Stimulated activated CD8-positive, alpha-beta memory T cell treated with anti-CD3 and anti-CD28 coated beads, Interleukin-4, amount 100 ng/mL, for 1 hour (primary cell): ENCODE results near the gene AFG3L2.

ENCODE experiments used
- DNase-seq, 2 donors: peaks; one replicate each; pipeline ENCODE4 v3.0.0-alpha.2; 2020; ENCODE audit warnings: low read depth in 2 of 2, low spot score in 1 of 2

Gene AFG3L2

GRCh38 chr18:12306752-12307700 lies 70.0 kb downstream of the AFG3L2 start:
- no peak for DNase-seq

- no peak for DNase-seq
Measured at GRCh38 chr18:12305930-12306629, 70.9 kb downstream of the AFG3L2 start.

GRCh38 chr18:12305211-12305610 lies 71.8 kb downstream of the AFG3L2 start:
- no peak for DNase-seq

DNA sequence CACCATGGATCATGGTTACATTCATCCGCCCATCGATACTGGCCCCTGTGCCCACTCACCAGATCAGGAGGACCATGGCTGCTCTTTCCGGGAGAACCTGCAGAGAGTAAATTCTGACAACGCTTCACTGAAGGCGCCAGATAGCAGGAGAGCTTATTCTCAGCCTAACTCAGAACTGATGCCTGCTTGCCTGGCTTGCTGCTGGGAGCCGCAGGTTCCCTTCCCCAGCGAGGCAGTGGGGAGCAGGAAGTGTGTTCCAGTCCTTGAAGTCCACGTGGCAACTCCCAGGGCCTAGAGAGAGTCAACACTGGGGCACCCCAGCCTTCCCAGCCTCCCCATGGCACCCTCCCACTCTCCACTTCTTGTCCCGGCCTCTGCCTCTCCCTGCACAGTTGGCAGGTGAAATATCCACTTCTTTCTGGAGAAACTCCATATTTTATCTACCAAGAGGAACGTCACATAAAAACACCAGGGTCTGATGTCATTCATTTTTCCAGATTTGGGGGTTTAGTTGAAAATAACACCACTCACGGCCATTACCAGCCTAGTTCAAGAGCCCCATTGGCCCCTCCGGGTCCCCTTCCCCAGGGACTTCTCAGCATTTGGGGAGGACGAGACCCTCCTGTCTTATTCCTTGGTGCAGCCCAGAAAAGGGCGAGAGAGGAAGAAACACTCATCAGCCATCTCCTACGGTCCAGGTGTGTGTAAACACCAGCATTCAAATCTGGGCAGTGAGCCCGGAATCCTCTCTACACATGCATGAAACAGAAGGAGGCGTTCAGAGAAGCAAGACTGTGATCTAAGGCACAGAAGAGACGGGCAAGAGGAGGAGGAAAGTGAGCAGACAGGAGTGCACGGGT lies 72.4 kb downstream of the AFG3L2 start:
- no peak for DNase-seq

DNA sequence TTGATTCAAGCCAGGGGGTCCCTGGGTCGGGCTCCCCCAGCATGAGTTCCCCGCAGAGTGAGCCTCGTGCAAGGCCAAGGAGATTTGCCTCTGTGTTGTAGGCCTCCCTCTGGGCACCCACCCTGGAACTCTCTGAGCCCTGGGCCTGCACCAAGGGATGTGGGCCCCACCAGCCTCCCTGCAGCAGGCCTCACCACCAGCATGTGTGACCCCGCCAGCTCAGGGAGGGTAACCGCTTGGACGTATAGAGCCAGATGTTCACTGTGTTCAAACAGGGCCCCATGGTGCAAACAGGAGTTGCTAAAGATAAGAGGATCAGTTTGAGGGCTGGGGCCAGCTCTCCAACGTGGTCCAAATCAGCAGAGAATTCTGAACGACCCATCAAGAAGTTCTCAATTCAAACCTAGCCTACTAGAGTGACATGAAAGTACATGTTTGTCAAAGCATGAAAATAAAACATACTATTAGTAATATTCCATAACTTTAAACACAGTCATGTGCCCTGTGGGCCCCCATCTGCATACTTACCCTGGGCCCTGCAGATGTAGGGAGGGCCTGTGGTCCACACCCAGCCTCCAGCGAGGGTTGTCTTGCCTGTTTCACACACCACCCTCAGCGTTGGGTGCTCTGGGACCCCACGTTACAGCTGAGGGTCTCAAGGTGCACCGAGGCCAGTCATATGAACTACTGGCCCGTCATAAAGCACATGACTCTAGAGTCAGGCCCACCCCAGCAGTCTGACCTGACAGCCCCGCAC lies 74.5 kb downstream of the AFG3L2 start:
- no peak for DNase-seq

DNA sequence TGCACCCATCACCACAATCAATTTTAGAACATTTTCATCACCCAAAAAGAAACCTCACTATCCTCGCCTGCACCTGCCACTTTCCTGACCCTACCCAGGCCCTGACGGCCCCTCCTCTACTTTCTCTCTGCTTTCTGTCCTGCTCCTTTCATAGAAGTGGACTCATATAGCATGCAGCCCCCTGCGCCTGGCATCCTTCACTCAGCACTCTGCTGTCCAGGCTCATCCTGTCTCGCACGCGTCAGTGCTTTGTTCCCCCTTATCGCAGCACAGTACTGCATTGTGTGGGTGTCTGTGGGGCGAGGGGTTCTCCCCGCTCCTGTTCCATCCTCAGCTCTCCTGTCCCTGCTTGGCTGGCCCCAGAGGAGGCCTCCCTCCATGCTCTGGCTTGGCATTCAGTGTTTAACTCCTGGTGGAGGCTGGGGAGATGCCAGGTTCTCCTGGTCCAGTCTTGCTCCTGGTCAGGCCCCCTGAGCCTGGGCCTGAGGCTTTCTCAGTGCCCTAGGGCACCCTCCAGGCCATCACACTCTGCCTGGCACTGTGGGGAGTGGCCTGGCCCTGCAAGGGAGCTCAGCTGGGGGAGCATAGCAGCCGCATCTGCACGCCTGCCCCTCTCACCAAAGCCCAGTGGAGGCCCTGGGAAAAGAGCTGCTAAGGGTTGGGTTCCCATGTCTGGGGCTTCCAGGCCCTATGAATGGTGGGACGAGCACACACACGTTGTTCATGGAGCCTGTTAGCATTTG lies 75.6 kb downstream of the AFG3L2 start:
- DNase-seq = no peak

DNA sequence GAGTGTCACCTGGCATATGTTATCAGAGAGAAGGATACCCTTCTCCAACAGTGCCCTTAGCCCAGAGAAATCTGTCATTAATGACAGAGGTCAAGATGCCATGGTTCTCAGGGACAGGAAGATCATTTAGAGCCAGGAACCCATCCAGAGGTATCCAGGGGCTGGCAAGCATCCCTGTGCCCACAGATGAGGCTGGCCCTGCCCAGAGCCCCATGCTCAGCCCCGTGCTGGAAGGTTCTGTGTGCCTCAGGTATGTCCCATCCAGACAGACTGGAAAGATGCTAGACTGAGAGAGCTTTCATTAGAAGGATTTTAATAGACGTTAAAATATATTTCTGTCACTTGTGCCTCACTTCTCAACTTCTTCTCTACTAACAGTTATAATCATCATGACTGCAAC lies 77.2 kb downstream of the AFG3L2 start:
- no peak for DNase-seq

DNA sequence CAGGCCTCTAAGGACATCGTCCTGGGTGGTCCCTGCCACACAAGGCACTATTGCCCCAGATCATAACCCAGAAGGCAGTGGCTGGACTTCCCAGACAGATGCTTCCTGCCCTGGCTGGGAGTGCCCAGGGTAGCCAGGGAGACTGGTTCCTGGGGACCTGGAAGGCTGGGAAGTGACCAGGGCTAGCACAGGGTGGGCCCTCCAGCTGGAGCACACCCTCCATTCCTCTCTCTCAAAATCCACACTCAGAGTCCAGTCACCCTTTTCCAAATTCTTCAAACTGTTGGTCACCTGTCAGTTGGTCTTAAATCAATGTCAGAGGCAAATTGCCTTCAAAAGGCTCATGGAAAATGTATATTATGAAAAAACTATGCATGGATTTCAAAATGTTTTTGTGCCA lies 80.6 kb downstream of the AFG3L2 start:
- no peak for DNase-seq

GRCh38 chr18:12296087-12296403 lies 81.0 kb downstream of the AFG3L2 start:
- no peak for DNase-seq

- no peak for DNase-seq
Measured at GRCh38 chr18:12295389-12296086, 81.5 kb downstream of the AFG3L2 start.

GRCh38 chr18:12293831-12294230 lies 83.2 kb downstream of the AFG3L2 start:
- no peak for DNase-seq

DNA sequence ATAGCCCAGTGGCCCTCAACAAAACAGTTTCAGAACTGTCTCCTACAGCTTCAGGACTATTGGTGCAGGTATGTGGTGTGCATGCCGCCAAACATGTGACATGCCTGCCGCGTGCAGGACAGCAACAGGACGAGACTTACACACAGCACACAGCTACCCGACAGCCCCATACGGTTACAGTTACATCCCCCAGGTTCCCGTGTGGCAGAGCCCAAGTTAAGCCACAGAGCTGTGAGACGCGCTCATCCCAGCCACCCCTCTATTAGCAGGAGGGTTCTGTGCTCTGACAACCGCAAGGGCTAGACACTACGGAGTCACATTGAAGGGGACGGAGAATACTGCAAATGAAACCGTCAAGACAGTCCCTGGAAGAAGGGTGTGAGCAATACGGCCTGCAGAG lies 85.3 kb downstream of the AFG3L2 start:
- no peak for DNase-seq

DNA sequence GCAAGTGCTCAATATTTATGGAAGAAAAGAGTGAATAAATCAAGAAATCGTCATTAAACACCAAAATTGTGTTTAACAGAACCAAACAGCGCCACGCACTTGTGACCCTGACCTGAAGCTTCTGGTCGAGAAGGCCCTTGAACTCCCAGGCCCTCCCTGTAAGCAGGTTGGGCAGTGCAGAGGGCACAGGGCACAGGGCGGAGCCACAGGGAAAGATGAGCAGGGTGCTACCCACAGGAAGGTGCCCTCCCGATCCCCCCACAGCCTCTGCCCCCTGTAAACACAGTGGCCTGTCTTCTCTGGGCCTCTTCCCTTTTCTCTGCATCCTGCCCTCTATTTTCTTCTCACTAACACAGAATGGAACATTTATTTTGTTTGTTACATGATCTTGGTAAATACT lies 85.9 kb downstream of the AFG3L2 start:
- no peak for DNase-seq

DNA sequence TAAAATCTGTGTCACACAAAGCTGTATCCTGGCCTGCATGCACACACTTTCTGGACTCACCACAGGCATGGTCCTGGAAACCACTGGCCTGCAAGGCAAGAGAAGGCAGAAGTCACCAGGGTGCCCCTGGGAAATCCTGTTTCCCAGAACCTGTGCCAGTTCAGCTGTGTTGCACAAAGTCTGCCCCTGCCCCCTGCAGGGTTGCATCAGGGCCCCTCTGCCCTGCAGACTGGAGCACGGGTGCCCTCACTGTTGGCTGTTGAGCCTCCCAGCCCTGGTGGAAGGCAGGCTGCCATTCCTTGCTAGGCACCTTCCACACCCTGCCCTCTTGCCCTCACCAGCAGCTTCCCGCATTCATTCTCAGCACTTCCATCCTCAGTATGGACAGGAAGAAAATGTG lies 86.9 kb downstream of the AFG3L2 start:
- DNase-seq = no peak

GRCh38 chr18:12288403-12288755 lies 88.6 kb downstream of the AFG3L2 start:
- no peak for DNase-seq

DNA sequence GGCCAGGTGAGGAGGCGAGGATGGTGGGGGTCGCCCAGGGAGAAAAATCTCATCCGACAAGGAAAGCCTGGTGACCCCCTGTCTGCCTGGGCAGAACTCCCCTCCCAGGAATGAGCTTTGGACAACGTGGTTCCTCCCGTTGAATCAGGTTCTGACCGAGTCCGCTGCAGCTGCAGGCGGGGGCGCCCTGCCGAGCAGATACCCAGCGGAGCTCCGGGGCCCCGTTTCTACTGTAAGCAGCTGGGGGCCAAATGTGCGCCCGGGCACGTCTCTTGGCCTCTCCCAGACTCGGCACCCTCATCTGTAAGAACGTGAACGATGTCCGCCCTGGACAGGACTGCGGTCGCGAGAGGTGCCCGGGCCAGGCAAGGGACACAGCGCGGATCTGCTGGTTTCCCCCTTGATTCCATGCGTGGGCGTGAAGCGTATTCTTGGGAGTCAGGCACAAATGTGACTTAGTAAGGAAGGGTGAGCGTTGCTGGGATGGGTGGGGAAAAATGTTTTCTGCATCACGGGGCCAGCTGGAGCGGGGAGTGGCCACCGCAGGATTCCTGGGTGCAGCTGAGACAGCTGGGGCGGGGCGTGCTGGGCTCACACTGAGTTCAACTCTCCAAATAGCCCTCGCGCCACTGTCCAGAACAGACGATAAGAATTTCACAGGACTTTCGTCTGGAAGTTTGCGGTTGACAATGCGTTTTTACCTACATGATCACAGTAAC lies 89.2 kb downstream of the AFG3L2 start:
- DNase-seq = no peak

- no peak for DNase-seq
Measured at GRCh38 chr18:12287131-12287681, 89.8 kb downstream of the AFG3L2 start.

DNA sequence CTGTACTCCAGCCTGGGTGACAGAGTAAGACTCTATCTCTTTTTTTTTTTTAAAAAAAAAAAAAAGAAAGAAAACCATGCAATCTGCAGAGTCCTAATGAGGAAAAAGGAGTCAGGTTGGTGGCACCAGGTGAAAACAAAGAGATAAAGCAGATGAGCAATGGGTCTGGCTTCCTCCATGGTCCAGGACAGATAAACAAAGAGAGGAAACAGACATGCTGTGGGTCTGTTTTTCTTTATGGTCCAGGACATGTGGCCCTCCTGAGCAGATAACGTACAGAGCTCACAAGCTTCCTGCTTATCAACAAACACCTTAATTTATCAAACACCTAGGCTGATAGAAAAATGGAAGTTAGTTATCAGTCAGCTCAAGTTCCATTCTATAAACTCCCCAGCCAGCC lies 93.4 kb downstream of the AFG3L2 start:
- DNase-seq = no peak

- DNase-seq = no peak
Measured at GRCh38 chr18:12283256-12283655, 93.8 kb downstream of the AFG3L2 start.
